ENCODE measurements around the gene PCDH17.
A peak's percentile ranks its signal among the peaks of the same experiment; 100 is the strongest.

PCDH17 gene, protein sequence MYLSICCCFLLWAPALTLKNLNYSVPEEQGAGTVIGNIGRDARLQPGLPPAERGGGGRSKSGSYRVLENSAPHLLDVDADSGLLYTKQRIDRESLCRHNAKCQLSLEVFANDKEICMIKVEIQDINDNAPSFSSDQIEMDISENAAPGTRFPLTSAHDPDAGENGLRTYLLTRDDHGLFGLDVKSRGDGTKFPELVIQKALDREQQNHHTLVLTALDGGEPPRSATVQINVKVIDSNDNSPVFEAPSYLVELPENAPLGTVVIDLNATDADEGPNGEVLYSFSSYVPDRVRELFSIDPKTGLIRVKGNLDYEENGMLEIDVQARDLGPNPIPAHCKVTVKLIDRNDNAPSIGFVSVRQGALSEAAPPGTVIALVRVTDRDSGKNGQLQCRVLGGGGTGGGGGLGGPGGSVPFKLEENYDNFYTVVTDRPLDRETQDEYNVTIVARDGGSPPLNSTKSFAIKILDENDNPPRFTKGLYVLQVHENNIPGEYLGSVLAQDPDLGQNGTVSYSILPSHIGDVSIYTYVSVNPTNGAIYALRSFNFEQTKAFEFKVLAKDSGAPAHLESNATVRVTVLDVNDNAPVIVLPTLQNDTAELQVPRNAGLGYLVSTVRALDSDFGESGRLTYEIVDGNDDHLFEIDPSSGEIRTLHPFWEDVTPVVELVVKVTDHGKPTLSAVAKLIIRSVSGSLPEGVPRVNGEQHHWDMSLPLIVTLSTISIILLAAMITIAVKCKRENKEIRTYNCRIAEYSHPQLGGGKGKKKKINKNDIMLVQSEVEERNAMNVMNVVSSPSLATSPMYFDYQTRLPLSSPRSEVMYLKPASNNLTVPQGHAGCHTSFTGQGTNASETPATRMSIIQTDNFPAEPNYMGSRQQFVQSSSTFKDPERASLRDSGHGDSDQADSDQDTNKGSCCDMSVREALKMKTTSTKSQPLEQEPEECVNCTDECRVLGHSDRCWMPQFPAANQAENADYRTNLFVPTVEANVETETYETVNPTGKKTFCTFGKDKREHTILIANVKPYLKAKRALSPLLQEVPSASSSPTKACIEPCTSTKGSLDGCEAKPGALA (N-terminal part only)

DNA sequence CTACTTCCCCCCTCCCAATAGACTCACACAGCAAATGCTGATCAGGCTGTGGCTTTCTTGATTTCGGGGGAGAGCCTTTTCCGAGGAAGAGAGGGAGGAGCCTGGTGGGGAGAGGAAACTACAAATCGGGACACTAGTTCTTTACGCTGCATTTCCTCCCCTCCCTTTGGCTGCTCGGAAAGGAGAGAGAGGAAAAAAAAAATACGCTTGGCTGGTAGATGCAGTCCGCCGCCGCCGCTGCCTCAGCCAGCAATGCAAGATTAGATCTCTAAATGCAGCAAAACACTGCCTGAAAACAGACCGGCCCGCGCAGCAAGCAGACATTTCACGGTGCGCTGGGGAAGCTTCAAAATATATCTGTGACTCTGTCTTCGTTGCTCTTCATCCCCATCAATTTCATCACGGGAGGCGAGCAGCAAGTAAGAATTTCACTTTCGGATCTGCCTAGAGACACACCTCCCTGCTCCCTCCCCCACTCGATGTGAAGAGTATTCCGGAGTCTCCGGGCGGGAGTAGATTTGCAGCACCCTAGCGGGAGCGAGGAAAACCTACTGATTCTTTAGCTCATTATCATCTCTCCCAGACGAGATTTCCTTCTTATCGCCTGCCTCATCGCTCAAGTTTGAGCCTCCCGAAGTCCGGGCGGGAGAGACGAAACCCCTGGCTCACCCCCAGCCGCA, at the start of gene PCDH17:
PCDH17 (plus strand) TSS at position 149 of the 680 bp plus-strand sequence. CDS start 803 bp downstream, outside the sequence.
- DNase-seq (ENCODE audit: extremely low read depth in 1 of 2, low read depth in 1 of 2): no peak

DNA sequence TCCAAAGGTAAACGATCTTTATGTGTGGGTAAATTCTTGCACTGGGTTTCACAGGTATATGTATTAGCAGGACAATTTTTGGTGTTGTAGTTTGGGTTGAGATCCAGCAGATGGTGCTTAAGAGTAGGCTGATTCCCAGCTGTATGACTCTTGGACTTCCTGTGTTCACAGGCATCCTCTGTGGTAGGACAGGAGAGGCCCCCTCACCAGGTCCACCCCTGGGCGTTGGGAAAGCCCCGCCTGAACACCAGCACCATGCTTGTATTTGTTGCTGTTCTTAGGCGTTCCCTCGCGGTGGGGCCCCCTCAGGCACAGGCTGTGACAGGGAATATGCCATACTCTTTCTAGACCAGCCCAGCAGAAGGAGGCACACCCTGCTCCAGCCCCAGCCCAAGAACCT, 49.5 kb upstream of the PCDH17 start:
- no peak for DNase-seq (ENCODE audit: extremely low read depth in 1 of 2, low read depth in 1 of 2)

DNA sequence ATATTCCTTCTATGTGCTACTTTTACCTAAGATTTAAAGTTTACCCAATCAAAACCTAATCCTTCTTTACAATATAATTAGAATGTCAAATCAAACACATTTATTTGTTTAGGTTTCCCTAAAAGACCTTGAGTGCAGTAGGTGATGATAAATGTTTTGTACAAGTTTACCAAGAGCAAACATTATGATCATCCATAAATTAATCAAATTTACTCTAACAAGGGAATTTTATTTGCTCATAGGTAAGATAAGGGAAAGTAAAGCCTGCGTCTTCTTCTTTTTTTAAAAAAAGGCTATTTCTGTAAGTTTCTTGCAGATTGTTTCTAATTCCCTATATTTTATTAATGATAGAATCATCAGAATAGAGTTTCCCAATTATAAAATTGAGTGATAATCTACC, 48.0 kb upstream of the PCDH17 start:
- DNase-seq (ENCODE audit: extremely low read depth in 1 of 2, low read depth in 1 of 2): no peak

DNA sequence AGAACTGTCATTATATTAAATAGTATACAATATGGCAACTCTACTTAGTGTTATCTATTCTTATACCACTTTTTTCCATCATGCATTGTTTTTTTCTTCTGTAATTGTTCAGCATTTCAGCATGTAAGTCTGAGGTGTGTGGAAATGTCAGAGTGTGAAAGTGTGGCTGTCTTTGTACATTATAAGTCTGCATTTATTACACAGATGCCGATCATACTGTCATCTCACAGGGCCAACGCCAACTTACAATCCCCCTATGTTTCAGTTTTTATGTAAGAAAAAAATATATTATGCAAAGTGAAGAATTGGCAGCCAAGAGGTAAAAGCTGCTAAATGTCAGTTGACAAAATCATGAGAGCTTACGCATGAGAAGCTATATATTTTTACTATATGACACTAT, 42.9 kb upstream of the PCDH17 start:
- DNase-seq (ENCODE audit: extremely low read depth in 1 of 2, low read depth in 1 of 2): no peak

DNA sequence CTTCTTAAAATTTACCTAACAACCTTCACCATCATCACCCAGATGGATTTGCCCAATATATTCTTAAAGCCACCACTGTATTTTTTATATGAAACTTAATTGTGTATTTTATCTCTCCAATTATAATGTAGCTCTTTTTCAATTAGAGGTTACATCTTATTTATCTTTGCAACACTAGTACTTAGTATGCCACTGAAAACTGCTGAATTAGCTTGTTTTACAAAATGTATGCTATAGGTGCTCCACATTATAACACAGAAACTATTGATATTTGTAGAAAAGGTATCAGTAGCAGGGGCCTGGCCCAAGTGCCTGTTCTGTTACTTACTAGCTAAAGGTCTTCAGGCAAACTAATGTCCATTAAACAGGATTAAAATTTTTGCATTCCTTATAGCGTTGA, 35.8 kb upstream of the PCDH17 start:
- DNase-seq (ENCODE audit: extremely low read depth in 1 of 2, low read depth in 1 of 2): no peak

DNA sequence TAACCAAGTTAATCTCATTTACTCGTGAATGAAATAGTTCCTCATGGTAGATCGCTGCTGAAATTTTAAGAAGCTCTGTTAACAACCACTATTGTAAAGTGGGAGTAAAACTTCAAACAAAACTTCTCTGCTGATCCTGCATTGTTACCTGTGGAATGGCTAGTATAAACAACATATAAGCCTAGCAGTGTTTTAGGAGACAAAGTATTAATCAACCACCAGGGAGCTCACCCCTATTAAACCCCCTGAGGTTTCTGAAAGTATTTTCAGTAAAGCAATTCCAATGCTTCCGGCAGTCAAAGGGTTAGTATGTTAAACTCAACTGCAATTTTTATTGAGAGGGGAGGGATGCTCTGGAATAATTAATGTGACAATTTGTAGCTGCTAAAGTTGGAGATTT, 30.0 kb upstream of the PCDH17 start:
- no peak for DNase-seq (ENCODE audit: extremely low read depth in 1 of 2, low read depth in 1 of 2)

DNA sequence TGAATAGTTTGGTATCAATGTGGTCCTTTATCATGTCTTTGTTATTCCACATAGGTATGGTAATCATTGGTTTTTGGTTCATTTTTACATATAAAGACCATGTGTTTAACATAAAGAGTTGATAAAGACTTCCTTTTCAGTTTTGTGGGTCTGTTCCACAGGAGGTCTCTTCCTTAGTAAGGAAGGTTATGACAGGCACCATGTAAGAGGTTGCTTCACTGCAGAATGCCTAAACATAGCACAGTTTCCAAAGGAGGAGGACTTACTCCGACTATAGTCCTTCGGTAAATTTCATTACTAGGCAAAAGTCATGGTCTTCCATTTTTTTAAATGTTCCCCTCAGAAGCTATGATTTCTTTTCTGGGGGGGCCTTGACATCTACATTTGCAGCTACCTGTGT, 27.1 kb upstream of the PCDH17 start:
- DNase-seq (ENCODE audit: extremely low read depth in 1 of 2, low read depth in 1 of 2): no peak

DNA sequence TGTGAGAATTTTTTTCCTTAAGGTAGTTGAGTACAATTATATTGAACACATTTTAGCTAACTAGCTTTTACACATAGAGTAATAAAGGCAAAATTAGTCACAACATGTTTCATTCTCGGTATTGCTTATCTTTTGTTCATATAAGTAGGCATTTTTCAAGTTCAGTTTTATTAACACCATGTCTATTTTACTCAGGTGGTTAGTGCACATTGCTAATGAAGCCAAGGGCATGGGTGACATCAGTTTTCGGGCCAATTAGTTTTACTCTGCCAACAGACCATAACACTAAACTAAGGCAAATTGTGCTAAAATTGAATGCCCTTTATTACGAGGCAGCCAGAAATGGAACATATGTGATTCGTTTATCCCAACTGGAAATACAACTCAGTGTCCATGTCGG, 19.6 kb upstream of the PCDH17 start:
- no peak for DNase-seq (ENCODE audit: extremely low read depth in 1 of 2, low read depth in 1 of 2)

DNA sequence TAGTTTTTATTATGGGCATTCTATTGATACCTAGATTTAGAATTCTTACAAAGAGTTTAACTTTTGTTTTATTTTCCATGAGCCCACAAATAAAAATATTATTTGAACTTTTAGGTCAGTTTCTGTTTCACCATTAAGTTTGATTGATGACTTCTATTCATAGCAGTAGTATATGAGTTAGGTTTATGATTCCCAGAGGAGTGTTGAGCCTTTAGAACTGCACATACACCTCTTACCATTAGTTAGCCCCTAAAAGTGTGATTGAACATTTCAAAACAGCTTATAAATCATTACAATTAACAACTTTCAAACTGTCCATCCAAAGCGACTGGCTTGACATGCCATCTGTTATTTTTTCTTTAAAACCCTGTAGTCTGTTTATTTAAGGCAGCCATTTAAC, 19.0 kb upstream of the PCDH17 start:
- no peak for DNase-seq (ENCODE audit: extremely low read depth in 1 of 2, low read depth in 1 of 2)

DNA sequence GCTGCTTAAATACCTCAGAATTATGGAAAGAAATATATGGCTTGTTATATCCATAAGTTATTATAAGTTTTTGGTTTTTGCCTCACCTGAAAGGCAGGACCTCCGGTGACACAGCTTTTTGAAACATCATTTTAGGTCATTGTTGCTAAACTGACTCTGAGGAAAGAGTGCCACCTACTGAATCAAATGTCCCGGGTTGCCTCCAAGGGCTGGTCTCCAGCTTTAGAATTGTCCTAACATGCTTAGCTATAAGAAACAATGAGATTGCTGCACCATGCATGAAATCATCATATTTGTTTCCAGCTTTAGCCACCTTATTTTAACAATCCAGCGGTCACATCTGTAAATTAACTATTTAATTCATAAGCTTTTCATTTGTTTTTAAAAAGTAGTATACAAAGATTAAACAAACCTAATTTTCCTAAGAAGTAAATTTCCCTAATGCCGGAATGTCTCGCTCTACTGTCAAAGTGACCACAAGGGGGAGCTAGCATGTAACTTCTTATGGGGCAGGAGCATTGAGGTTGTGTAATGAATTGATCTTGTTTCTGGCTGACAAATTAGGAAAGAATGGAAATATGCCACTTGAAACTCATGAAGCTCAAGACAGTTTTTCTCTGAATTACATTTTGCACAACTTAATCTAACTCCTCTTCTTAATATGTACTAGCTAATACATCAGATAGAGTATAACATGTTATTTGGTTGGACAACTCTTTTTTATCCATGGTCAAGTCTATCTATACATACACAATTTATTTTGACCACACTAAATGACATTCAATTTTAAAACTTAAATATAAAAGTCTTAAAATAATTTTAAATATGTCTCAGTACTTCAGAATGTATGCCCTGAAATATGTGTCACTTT, 6.7 kb upstream of the PCDH17 start:
- DNase-seq (ENCODE audit: extremely low read depth in 1 of 2, low read depth in 1 of 2): no peak

DNA sequence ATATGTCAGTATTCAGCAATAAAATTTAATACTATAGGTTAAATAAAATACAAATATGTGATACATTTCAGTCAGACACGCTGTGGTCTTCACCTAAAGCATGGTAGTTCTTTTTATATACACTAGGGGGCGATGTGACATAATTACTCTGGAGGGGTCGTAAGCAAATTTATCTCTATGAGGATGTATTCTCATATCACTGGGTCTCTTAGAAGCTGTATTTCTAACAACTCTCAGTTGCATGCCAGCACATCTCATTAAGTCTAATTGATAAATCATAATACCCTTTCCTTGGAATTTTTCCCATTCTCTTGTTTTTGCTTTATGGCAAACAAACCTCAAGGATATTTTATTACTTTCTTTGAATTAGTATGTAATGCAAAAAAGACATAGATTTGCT, 3.9 kb upstream of the PCDH17 start:
- no peak for DNase-seq (ENCODE audit: extremely low read depth in 1 of 2, low read depth in 1 of 2)

DNA sequence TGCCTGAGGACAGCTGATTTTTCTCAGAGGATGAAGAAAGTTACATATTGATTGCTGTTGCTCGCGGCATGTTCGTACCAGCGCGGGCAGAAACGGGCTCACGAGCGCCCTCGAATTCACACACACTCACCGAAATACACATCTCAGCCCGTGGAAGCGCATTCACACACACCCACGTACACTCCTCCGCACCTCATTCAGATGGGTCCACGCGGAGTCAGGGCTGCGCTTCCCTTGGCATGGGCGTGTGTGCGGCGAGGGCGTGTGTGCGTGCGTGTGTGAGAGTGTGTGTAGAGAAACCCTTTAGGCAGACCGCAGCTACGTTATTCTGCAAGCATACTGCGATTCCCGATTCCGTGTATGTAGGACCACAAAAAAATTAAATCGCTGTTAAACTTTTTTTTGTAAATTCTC, 2.1 kb upstream of the PCDH17 start:
- DNase-seq (ENCODE audit: extremely low read depth in 1 of 2, low read depth in 1 of 2): no peak

DNA sequence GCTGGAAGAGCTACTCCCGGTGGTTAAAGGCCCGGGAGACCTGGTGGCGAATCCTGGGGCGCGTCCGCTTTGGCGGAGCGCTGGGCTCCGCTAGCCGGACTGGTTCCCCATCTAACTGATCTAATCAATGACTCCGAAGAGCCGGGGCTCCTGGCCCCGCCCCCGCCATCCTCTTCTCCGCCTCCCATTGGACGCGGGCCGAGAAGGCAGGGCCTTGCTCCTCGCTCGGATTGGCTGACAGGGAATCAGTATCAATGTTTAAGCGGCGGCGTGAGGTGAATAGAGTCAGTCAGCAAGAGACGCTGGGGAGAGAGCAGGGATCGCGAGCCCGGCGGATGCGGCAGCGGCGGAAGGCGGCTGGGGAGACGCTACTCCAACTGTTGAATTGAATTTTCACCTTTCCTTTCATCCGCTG, 1.7 kb upstream of the PCDH17 start:
- DNase-seq (ENCODE audit: extremely low read depth in 1 of 2, low read depth in 1 of 2): peak in 1 of 2 donors; percentile 10

DNA sequence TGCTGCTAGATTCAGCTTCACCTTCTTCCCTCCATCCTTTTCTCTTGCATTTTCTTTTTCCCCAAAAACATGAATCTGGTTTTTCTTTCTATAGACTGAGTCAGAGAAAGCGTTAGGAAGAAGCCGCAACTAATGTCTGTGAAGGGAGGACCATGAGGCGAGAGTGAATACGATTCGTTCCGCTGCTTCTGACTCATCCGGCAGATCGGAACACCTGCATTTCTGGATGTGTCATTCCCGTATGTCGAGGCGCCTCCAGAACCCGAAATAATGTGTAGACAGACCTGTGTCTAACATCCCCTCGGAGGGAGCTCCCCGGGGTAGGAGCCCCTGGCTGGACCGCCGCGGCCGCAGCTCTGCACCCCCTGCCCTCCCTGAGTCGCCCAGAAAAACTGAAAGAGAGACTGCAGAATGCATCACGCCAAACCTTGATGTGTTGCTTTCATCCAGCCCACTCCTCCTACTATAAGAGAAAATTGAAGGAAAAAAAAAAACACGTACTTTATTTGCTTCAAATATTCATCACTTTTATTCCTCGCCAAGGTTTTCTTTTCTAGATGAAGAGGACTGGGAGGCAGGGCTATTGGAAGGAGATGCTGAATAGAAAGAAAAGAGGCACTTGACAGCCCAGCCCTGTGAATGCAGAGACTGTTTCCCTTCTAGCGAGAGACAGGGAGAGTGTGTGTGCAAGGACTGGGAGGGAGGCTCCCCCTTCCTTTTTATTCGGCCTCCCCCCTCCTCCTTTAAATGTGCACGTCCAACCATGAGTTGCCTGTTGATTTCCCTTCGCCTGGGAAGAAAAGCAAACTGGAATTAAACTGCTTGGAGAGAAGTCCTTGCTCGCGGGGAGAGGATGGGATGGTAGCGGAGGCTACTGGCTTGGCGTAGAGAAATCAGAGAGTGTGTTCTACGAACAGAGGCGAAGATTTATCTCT, 616 bp upstream of the PCDH17 start:
- DNase-seq (ENCODE audit: extremely low read depth in 1 of 2, low read depth in 1 of 2): no peak

DNA sequence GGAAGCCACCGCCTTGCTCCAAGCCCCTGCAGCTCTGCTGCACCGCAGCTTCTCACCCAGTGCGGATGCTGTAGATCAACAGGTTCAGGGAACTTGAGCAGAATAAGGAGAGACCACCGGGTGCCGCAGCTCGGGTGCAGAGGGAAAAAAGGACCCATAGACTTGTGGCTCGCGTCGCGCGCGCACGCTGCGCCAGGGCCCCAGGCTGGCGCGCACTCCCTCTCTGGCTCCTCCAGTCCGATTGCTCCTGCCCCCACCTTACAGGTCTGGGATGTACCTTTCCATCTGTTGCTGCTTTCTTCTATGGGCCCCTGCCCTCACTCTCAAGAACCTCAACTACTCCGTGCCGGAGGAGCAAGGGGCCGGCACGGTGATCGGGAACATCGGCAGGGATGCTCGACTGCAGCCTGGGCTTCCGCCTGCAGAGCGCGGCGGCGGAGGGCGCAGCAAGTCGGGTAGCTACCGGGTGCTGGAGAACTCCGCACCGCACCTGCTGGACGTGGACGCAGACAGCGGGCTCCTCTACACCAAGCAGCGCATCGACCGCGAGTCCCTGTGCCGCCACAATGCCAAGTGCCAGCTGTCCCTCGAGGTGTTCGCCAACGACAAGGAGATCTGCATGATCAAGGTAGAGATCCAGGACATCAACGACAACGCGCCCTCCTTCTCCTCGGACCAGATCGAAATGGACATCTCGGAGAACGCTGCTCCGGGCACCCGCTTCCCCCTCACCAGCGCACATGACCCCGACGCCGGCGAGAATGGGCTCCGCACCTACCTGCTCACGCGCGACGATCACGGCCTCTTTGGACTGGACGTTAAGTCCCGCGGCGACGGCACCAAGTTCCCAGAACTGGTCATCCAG, 964 bp downstream of the PCDH17 start:
- DNase-seq (ENCODE audit: extremely low read depth in 1 of 2, low read depth in 1 of 2): no peak

DNA sequence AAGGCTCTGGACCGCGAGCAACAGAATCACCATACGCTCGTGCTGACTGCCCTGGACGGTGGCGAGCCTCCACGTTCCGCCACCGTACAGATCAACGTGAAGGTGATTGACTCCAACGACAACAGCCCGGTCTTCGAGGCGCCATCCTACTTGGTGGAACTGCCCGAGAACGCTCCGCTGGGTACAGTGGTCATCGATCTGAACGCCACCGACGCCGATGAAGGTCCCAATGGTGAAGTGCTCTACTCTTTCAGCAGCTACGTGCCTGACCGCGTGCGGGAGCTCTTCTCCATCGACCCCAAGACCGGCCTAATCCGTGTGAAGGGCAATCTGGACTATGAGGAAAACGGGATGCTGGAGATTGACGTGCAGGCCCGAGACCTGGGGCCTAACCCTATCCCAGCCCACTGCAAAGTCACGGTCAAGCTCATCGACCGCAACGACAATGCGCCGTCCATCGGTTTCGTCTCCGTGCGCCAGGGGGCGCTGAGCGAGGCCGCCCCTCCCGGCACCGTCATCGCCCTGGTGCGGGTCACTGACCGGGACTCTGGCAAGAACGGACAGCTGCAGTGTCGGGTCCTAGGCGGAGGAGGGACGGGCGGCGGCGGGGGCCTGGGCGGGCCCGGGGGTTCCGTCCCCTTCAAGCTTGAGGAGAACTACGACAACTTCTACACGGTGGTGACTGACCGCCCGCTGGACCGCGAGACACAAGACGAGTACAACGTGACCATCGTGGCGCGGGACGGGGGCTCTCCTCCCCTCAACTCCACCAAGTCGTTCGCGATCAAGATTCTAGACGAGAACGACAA, 1.8 kb downstream of the PCDH17 start:
- no peak for DNase-seq (ENCODE audit: extremely low read depth in 1 of 2, low read depth in 1 of 2)

All from stimulated activated CD8-positive, alpha-beta memory T cell treated with anti-CD3 and anti-CD28 coated beads, Interleukin-7, amount 100 ng/mL, for 48 hours (primary cell).